Stimulated activated CD4-positive, alpha-beta T cell treated with anti-CD3 and anti-CD28 coated beads, Interleukin-4, amount 100 ng/mL, for 24 hours (primary cell): Measurements from ENCODE around the gene PLXNA4.

Source experiments
- DNase-seq: peaks from one replicate; pipeline ENCODE4 v3.0.0-alpha.2; 2020

The PLXNA4 gene

DNA sequence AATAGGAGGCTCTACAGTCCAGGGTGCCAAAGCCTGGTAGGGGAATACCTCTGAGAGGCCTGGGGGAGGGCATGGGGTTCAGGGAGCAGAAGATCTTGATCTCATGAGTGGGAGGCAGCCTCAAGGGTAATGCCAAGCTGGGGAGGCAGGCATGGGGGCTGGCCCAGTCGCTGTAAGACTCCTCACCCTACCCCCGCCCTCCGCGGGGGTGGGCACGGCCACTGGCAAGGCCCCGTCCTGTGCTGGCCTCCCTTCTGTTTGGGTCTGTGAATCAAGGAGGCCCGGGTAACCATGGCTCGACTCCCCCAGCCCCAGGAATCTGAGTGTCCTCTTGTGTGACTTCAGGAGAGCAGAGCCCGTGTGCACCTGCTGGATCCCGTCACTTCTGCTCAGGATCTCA lies 473.9 kb downstream of the PLXNA4 start:
- no peak for DNase-seq

DNA sequence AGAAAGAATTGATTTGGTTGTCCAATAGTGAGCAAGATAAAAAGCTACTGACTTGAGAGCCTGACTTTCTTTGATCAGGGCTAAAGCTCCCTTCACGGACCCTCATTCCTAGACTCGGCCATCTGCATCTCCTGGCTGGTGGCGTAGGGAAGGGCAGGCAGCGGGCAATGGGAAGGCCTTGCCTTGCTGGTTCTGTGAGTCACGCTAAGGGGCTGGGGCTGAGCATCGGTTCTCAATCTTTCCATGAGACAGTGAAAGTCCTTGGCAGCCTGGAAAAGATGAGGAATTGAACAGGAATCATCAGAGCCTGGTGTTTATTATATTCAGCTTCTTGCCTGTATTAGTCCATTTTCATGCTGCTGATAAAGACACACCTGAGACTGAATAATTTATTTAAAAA lies 475.3 kb downstream of the PLXNA4 start:
- DNase-seq, result no peak

DNA sequence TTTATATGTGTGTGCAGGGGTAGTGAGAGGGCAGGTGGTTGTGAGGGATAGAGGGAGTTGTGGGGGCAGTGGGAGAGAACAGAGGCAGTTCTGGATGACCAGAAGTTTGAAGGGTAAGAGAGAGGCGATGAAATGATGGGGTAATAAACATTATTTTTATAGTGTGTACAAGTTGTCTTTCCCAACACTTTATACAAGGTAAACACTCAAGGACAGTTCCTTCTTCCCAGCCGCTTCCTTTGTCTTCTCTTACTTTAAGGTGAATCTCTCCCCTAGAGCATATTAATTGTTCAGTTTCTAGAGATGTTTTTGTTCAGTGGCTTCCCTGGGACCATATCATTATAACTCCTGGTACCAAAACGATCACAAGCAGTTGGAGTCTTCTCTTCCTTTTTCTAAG lies 475.8 kb downstream of the PLXNA4 start:
- no peak for DNase-seq

DNA sequence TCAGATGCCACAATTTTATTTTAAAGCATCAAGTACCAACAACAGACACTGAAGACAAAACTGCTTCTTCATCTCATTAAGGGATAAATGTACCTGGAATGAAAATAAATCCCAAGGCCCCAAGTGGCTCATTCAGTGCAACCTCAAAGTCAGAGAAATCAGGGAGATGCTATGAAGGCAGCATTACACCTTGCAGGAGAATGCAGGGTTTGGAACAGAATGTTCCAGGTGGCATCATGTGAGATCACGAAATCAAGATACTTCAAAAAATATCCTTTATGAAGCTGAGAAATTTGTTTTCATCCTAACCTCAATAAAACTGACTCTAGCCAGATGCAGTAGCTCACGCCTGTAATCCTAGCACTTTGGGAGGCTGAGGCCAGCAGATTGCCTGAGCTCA lies 477.1 kb downstream of the PLXNA4 start:
- no peak for DNase-seq

DNA sequence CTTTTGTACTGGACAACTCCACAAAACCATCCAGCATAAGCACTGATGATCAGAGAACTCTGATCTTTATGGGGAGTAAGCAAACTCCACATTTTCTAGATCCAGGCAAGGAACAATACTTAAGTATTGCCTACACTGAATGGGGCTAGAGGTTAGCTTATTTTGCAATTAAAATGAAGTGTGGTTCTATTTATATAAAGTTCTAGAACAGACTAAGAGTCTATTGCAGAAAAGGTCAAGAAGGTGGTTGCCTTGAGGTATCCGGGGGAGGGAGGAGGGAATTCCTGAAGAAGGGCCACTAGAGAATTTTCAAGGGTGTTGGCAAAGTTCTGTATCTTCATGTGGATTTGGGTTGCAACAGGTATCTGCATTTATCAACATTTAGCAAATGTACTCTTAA lies 477.9 kb downstream of the PLXNA4 start:
- no peak for DNase-seq

DNA sequence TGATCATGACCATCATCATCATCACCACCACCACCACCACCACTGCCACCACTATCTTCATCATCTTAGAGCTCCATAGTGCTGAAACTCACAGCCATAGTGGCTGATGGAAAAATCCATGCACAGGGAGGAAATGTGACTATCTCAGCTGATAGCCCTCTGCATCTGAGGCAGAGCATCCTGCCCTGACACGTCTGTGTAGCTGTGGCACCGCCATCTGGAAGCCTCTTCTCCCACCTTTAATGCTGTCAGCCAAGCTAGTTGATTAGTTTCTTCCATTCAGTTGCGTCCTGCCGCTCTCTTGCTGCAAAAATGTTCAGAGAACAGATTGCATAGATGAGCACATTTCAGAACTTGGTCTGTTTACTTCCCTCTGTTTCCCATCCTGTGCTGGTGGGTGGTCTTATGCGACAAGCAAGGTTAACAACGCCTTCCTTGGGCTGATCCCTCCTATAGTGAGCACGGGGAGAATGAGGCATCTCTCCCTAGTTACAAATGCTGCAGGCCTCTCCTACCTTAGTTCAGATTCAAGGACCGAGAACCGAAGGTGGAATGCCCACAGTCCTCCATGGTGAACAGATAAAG lies 478.6 kb downstream of the PLXNA4 start:
- no peak for DNase-seq

DNA sequence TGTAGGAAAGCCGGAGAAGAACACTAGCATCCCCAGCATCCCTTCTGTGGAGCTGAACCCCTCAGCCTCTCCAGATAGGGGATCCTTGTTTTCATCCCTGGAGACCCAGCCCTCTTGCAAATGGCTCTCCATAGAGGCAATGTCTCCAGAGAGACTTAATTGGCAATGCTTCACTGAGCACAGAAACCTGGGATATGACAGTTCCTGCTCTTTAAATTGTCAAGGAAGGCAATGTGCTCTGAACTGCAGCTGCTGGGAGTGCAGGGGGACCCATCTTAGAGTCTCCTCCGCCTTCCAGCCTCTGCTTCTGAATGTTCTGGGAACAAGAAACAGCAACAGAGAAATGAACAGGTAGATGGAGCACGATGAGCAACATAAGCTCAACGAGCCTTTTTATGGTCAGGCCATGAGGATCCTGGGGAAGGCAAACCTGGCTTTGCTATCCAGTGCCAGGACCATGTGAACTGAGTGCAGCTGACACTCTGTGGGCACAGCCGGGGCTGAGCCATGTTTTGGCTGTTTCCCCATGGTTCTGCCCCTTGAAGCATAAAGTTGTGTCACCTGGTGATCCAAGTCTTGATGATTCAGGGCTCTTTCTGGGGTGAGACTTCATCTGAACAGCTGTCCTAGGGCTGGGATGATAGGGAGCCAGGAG lies 481.0 kb downstream of the PLXNA4 start:
- DNase-seq, result no peak

DNA sequence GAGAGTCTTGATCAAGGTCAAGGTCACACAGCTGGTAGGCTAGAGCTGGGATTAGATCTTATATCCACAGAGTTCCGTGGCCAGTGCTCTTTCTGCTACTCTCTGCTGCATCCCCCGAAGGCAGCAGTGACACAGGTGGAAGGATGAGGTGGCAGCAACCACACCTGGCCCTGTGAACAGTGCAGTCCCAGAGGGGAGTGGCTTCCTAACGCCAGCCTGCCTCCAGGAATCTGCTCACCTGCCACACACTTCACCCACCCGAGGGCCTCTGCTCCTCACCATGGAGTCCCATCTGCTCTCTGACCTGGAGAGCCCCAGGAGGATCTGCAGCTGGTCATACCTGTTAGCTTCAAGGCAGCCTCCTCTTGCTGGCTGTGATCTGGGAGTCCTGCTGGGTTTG lies 484.2 kb downstream of the PLXNA4 start:
- no peak for DNase-seq

DNA sequence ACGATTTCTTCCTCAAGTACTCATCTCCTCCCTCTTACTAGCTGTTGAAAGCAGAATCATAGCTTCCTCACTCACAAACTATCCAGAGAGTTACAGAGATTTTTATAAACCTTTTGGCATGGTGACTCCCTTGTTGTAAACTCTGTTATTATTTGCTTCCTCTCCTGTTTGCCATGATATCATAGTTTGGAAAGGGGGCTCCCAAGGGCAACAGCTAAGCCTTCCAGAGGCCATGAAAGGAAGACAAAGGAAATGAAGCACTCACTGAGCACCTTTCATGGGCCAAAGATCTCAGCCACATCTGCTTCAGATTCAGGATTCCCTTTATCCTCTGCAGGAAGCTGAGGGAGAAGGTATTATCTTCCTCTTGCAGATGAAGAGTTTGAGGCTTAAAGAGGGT lies 484.6 kb downstream of the PLXNA4 start:
- no peak for DNase-seq

DNA sequence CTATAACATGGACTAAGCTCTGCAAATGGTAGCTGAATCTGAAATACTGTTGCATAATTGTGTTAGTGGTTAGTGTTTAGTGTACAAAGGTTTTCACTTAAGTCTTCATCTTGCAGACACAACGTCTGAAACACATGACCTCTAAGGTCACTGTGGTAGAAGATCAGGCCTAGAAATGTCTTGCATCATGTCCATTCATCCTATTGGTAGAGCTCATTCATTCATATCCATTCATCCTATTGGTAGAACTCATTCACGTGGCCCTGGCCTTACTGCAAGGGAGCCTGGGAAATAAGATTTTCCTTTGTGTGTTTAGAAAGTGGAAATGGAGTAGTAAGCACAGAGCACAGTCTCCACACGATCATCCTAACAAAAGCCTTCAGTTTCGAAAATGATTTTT lies 485.8 kb downstream of the PLXNA4 start:
- DNase-seq, result no peak

DNA sequence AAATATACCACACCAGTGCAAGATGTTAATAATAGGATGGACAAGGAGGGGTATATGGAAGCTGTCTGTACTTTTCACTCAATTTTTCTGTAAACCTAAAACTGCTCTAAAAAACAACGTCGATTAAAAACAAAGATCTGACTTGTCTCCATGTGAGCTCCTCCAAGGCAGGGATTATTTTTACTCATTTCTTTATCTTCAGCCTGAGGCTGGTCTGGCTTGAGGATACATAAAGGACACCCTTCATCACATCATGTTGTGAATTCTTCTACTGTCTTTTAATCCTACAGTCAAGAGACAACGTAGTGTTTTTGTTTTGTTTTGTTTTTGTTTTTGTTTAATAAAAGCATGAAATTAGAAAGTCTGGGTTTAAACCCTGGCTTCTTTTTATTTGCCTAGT lies 486.9 kb downstream of the PLXNA4 start:
- no peak for DNase-seq

DNA sequence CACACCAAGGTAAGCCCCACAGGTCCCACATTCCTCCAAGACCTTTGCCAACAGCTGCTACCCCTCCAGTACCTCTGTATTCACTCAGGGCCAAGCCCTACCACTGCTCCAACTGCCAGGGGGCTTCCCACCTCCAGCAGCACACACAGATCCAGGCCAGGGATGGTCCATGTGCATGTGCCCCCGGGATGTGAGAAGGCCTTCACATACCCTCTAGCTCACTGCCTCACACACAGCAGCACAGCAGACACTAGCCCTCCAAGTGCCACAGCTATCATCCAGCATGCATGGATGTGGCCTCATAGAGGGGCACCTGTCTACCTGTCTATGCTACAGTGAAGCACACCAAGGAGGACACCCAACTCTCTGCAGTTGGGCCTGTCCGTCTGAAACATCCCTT lies 488.8 kb downstream of the PLXNA4 start:
- no peak for DNase-seq

DNA sequence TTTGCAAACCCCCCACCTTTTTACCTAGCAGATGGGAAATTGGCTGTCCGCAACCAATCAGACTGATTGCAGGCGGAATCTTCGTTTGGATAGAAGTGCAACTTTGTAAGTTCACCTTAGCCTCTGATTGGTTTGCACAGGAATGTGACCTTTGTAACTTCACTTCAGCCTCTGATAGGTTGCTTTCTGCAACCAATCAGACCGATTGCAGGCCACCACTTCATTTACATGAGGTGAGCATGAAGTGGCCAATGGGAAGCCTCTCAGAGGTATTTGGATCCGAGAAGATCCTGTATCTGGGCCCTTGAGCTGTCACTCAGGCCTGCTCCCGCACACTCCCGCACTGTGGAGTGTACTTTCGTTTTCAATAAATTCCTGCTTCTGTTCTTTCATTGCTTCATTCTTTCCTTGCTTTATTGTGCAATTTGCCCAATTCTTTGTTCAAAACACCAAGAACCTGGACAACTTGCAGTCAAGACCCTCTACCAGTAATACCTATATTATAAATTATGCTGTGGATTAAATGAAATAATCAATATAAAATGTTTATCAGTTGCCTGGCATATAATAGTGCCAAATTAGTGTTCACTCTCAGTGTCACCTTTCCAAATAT lies 491.4 kb downstream of the PLXNA4 start:
- no peak for DNase-seq

DNA sequence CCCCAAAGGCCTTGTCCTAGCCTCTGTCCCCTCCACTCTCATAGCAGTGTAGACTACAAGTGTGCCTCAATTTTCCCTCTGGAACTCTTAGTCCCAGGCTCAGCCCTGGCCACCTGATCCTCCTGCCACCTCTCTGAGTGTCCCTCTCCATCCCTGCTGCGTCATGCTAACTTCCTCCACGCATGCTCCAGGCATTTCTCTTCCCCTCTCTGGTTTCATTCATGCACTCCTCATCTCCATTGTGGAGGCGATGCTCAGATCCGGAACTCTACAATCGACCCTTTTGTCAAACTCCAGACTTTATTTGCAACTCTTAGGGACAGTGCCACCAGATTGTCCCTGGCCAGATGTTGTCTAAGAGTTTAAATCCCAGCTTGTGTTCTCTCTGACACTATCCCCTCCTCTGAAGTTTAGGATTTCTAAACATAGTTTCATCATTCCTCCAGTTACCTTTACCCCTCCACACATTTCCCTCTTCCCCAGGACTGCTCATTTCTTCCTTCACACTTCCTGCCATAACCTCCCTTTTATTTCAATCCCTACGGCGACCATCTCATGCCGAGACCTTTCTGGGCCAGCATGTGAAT lies 492.6 kb downstream of the PLXNA4 start:
- no peak for DNase-seq

DNA sequence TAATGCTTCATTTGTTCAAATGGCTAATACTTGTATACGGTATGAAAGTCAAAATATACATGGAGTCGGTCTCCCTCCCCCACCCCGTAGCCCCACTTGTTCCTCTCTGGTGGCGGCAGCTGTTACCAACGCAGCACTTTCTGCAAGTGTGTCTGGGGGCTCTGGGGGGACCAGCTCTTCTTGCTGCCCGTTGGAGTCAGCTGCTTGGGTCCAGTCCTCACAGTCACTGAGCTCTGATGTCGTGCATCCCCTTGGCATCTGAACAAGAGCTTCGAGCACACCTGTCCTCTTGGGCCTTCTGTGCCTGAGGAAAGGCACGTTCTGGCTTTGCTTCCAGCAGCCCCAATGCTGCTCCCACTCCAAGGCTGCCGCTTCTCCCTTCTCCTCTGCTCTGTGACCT lies 493.1 kb downstream of the PLXNA4 start:
- no peak for DNase-seq

DNA sequence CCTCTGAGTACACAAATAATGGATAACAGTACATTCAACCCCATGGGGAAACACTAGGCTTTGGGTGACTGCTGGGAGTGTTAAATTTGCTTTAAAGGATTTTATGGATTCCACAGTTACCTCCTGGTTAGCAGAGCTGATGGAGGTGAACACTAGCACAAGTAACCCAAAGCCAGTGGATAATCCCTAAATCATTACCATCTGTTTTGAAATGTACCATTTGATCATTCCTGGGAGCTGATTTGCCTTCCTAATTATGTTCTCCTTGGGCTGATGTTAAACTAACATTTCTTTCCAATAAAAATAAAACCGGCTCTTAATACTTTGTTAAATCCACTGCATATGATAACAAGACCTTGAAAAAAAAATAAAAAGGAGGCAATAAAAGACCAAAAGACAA lies 493.9 kb downstream of the PLXNA4 start:
- no peak for DNase-seq

DNA sequence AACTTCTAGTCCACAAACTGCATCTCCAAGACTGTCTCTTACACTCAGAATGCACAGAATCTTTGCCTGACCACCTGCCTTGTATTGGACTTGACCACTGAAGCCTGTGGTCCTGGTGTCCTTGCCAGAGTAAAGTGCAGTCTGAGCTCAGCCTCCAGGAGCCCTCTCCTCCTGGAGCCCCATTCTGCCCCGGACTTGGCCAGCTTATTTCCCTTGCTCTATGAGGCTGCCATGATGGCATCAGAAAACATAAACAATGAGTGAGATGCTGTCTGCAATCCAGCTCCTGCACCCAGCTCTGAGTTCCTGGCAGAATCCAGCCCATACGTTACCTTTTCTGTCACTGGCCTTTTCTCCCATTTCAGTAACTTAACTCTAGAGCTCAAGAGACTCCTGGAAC lies 494.6 kb downstream of the PLXNA4 start:
- no peak for DNase-seq

DNA sequence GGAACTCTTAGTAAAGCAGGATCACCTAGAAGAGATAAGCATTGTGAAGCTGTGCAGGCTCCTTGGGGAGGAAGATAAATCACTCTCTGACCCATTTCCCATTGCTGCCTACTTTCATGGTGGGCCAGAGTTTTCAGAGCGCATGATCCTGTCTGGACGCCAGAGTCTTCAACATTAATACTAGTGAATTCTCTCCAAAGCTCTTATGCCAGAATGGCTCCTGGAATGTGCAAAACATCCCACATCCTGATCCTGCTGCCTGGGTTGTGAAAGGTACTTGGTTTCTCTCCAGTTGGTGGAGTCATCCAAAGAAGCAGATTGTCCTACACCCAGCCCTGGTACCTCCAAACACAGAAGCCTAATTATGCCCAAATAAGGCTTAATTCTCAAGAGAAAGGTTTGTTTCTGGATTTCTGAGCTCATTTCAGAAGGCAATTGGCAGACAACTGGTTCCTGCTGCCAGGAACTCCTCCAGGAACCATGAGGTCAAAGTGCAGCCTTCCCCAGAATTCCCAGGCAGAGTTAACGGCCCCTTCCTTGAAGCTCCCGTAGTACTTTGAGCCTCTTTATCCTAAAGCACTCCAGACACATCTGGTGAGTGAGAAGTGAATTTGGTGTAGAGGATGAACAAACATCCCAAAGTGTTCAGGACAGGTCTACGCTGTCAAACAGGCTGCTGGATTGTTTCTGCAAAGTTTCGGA lies 495.2 kb downstream of the PLXNA4 start:
- no peak for DNase-seq

DNA sequence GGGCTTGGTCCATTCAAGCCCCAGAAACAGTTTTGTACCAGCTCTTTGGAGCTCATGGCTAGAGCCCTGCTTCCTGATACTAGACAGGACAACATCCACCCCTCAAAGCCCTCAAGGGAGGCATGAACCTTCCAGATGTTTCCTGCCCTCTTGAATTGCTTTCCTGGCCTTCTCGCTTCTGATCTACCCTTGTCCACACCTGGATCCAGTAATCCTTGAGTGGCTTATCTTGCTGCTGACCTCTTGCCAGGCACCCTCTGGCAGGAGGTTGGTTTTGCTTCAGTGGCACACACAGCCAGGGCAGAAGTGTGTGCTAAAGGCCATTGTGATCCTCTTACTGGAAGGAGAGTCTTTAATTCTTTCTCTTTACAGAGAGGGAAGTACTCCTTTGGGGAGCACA lies 495.8 kb downstream of the PLXNA4 start:
- no peak for DNase-seq

DNA sequence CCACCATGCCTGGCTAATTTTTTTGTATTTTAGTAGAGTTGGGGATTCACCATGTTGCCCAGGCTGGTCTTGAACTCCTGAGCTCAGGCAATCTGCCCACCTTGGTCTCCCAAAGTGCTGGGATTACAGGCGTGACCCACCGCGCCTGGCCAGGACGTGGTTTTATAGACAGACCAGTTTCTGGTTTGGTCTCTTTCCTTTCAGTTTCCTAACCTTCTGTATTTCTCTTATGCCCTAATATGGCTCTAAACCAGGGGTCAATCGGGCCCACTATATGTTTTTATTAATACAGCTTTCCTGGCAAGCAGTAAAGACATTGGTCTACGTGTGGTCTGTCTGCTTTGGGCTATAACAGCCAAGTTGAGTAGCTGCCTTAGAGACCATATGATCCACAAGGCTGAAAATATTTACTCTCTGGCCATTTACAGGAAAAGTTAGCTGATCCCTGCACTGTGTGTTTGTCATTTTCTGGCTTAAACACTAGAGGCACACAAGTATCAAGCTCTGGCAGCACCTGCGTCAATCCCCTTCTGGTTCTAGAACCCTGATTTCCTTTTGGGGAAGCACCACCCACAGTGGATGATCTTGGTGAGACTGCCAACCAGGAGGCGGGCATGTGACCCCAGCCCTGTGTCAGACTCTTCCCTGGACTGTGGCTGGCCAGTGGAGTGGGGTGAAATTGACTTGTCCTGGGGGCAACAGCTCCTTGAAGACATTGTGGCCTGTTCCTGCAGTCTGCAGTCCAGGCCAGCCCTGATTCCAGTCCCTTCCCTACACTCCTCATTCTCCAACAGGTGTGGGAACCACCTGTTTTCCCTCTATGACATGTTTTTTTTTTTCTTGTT lies 497.2 kb downstream of the PLXNA4 start:
- DNase-seq, result no peak

DNA sequence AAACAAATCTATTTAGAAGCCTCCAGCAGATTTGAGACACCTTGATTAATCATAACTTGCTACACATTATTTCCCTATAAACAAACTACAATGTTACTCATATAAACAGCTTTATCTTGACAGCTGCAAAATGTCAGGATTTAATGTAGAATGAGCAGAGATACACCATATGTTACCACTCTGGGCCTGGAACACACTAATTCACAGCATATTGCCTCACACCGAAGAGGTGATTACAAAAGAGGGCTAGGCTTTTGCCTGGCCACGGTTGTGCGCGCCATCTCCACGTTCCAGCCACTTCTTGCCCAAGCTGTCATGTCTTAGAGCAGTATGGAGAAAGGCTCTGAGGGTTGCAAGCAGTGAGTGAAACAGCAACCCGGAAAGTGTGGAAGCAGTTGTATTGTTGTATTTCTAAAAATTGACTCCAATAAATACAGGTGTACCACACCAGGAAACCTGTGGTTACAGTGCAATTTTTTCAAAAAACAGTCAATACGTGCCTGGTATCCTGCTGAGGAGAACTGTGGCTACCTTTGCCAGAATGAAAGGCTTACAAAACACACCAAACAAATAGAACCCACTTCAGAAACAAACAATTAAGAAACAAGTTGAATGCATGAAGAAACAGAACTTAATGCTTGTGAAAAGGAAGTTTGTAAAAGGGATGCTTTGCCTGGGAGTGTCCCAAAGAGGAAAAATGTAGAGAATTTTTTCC lies 498.1 kb downstream of the PLXNA4 start:
- DNase-seq, result no peak
